Caco-2 (cell line): ENCODE measurements around the gene PDGFA. TPM values are rescaled to one million over a fixed set of nuclear protein-coding genes. Genes with fewer than 3 reads are reported as not detected.

ENCODE experiments used
- BruUV-seq: library from RNA; stranded (reverse); fragments of 400-500 nt; replicated peaks from 2 replicates; lab custom pipeline; 2021; lab: Mats Ljungman, UMichigan
- CTCF ChIA-PET: fragments of 300-600 bp; sonication (Branson Sonifier 250); formaldehyde crosslinking; loops from one replicate; lab custom pipeline; 2022; ENCODE audit warnings: antibody characterized with exemption; lab: Charles Lee
- POLR2A ChIA-PET: fragments of 300-600 bp; sonication (Branson Sonifier 250); formaldehyde crosslinking; loops from one replicate; lab custom pipeline; 2022; ENCODE audit warnings: antibody characterized with exemption; lab: Charles Lee
- DNase-seq, 2 experiments: peaks; one replicate each; pipeline versions ENCODE4 v3.0.0 to v3.0.0-alpha.2; 2020 to 2022
- H3K27me3 ChIP-seq: replicated peaks from 2 replicates; pipeline ENCODE4 v1.6.0; 2011; ENCODE audit warnings: low read length; ENCODE audit not compliant: control insufficient read depth, insufficient read depth
- H3K36me3 ChIP-seq: 2 replicates; pipeline ENCODE4 v1.5.1; 2011; ENCODE audit warnings: low read length; ENCODE audit not compliant: control insufficient read depth, insufficient read depth
- H3K4me1 ChIP-seq: fragments of 250-450 bp; sonication (Bioruptor Pico); 2 replicates; pipeline ENCODE4 v1.5.1; 2020; ENCODE audit warnings: mild to moderate bottlenecking
- H3K4me3 ChIP-seq: 2 replicates; pipeline ENCODE4 v1.5.1; 2011; ENCODE audit warnings: low read depth, mild to moderate bottlenecking, control low read depth, low read length
- H3K9me3 ChIP-seq: fragments of 250-450 bp; sonication (Bioruptor Pico); 2 replicates; pipeline ENCODE4 v1.5.1; 2020; ENCODE audit warnings: mild to moderate bottlenecking, moderate library complexity
- H3K27ac Mint-ChIP-seq: one replicate; pipeline ENCODE4 v1.8.0; 2022; ENCODE audit warnings: mixed read lengths; ENCODE audit not compliant: unreplicated experiment
- H3K27me3 Mint-ChIP-seq: one replicate; pipeline ENCODE4 v1.8.0; 2022; ENCODE audit warnings: mixed read lengths; ENCODE audit not compliant: insufficient read depth, unreplicated experiment
- H3K36me3 Mint-ChIP-seq: one replicate; pipeline ENCODE4 v1.8.0; 2022; ENCODE audit warnings: mild to moderate bottlenecking, mixed read lengths; ENCODE audit not compliant: insufficient read depth, unreplicated experiment
- H3K4me1 Mint-ChIP-seq: one replicate; pipeline ENCODE4 v1.8.0; 2022; ENCODE audit warnings: low read depth, mixed read lengths; ENCODE audit not compliant: unreplicated experiment
- H3K4me3 Mint-ChIP-seq: one replicate; pipeline ENCODE4 v1.8.0; 2022; ENCODE audit warnings: mild to moderate bottlenecking, moderate library complexity, mixed read lengths; ENCODE audit not compliant: unreplicated experiment
- H3K9me3 Mint-ChIP-seq: one replicate; pipeline ENCODE4 v1.8.0; 2022; ENCODE audit warnings: mixed read lengths; ENCODE audit not compliant: unreplicated experiment
- intact Hi-C: fragments of 100-400 bp; cut with micrococcal nuclease; formaldehyde crosslinking; loops from one replicate; pipeline ENCODE4 v1.10.0; 2022; ENCODE audit not compliant: unreplicated experiment
- total RNA-seq: library from RNA; stranded (reverse); gene quantifications from 2 replicates; pipeline ENCODE4 v1.2.3, GENCODE V29; 2022
- TF ChIP-seq, protein P1 (sequence below), 2 experiments: fragments of 200-600 bp in 1 of 2; IDR thresholded peaks; 1 replicate in 1 of 2; 2 replicates in 1 of 2; pipeline versions ENCODE4 v1.5.1 to v1.8.0; 2011 to 2022; ENCODE audit warnings: antibody characterized with exemption in 1 of 2, control low read depth in 1 of 2, inconsistent platforms in 1 of 2, low read depth in 1 of 2, low read length in 1 of 2, mild to moderate bottlenecking in 1 of 2, moderate library complexity in 1 of 2; ENCODE audit not compliant: insufficient read depth in 1 of 2, severe bottlenecking in 1 of 2, unreplicated experiment in 1 of 2

PDGFA gene
- total RNA-seq, 1 experiment from 2014 or later: 78.5 TPM

DNA sequence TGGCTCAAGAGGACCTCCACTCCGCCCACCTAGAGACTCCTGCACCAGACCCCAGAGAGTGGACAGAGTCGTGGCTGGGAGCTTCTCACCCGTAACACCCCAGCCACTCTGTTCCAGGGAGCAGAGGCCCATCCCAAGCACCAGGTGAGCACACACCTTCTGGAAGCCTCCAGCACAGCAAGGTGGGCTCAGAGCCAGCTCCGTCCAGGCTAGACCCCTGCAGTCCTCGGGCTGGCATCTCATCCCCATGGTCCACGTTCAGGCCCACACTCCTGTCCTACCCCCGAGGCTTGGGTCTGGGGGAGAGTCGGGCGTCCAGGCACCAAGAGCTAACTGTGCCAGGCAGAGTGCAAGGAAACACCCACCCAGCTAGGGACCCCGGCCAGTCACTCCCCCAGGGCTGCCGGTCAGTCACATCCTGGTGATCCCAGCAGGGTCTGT is 13.2 kb downstream of the PDGFA start:
- TF ChIP-seq, protein P1, sequence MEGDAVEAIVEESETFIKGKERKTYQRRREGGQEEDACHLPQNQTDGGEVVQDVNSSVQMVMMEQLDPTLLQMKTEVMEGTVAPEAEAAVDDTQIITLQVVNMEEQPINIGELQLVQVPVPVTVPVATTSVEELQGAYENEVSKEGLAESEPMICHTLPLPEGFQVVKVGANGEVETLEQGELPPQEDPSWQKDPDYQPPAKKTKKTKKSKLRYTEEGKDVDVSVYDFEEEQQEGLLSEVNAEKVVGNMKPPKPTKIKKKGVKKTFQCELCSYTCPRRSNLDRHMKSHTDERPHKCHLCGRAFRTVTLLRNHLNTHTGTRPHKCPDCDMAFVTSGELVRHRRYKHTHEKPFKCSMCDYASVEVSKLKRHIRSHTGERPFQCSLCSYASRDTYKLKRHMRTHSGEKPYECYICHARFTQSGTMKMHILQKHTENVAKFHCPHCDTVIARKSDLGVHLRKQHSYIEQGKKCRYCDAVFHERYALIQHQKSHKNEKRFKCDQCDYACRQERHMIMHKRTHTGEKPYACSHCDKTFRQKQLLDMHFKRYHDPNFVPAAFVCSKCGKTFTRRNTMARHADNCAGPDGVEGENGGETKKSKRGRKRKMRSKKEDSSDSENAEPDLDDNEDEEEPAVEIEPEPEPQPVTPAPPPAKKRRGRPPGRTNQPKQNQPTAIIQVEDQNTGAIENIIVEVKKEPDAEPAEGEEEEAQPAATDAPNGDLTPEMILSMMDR (IDR thresholded peaks at IDR 0.05; ENCODE audit: insufficient read depth in 1 of 2, low read depth in 1 of 2, low read length in 1 of 2, severe bottlenecking in 1 of 2, unreplicated experiment in 1 of 2): no peak
- POLR2A ChIA-PET: no interaction called here
- Histone ChIP-seq H3K4me1 (peaks cover 40% of the 10 kb centered on the region), H3K9me3 (no peaks in the 10 kb centered on the region), H3K36me3 (no peaks in the 10 kb centered on the region; the same call in 1 of the 2 replicates), H3K27me3 (no peaks in the 10 kb centered on the region), H3K4me3 (no peak overlapping the region)
- no peak overlapping the region for H3K4me3 Mint-ChIP-seq
- peaks cover 80% of the 10 kb centered on the region for H3K36me3 Mint-ChIP-seq
- no TSS peak for BruUV-seq
- CTCF ChIA-PET: interaction anchor here (0.6 kb wide), 1 partner anchor 9 kb away, joined by 4 read pairs; no protein-coding TSS in a partner anchor
- no peaks in the 10 kb centered on the region for H3K9me3 Mint-ChIP-seq
- peak in 1 of 2 experiments; percentile 33 for DNase-seq
- intact Hi-C loops: no loop called here
- H3K27me3 Mint-ChIP-seq: no peaks in the 10 kb centered on the region
- H3K4me1 Mint-ChIP-seq: peaks cover 27% of the 10 kb centered on the region
- peak overlapping the region; percentile 100 for H3K27ac Mint-ChIP-seq

DNA sequence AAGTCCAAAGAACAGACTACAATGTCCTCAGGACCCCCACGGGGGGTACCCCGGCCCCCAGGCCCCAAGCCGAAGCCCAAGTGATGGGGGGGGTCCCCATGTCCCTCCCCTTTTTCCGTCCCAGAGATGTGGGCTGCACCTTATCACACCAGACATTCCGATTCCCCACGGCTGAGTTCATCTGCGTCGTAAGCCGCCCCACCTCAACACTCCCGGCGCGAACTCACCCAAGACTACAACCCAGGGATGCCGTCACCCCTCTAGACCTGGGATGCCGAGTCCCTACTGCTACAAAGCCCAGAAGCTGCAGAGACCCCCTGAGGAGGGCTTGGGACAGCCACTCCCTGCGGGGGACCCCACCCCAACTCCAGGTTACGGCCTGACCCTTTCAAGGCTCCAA is 14.5 kb downstream of the PDGFA start:
- Histone ChIP-seq H3K9me3 (no peaks in the 10 kb centered on the region), H3K4me1 (peaks cover 40% of the 10 kb centered on the region), H3K36me3 (peaks cover 7% of the 10 kb centered on the region; the same call in 1 of the 2 replicates), H3K27me3 (no peaks in the 10 kb centered on the region), H3K4me3 (no peak overlapping the region)
- no TSS peak for BruUV-seq
- intact Hi-C loops: no loop called here
- H3K36me3 Mint-ChIP-seq: peaks cover 88% of the 10 kb centered on the region
- peak in 1 of 2 experiments; percentile 36 for DNase-seq
- CTCF ChIA-PET: no interaction called here
- TF ChIP-seq, protein P1 (IDR thresholded peaks at IDR 0.05; ENCODE audit: insufficient read depth in 1 of 2, low read depth in 1 of 2, low read length in 1 of 2, severe bottlenecking in 1 of 2, unreplicated experiment in 1 of 2): no peak
- peak overlapping the region; percentile 61 for H3K4me3 Mint-ChIP-seq
- no peaks in the 10 kb centered on the region for H3K27me3 Mint-ChIP-seq
- POLR2A ChIA-PET: interaction anchor here (1.1 kb wide), 1 partner anchor 85 kb away, joined by 3 read pairs; no protein-coding TSS in a partner anchor
- H3K27ac Mint-ChIP-seq: peak overlapping the region; percentile 100
- peaks cover 27% of the 10 kb centered on the region for H3K4me1 Mint-ChIP-seq
- H3K9me3 Mint-ChIP-seq: no peaks in the 10 kb centered on the region

DNA sequence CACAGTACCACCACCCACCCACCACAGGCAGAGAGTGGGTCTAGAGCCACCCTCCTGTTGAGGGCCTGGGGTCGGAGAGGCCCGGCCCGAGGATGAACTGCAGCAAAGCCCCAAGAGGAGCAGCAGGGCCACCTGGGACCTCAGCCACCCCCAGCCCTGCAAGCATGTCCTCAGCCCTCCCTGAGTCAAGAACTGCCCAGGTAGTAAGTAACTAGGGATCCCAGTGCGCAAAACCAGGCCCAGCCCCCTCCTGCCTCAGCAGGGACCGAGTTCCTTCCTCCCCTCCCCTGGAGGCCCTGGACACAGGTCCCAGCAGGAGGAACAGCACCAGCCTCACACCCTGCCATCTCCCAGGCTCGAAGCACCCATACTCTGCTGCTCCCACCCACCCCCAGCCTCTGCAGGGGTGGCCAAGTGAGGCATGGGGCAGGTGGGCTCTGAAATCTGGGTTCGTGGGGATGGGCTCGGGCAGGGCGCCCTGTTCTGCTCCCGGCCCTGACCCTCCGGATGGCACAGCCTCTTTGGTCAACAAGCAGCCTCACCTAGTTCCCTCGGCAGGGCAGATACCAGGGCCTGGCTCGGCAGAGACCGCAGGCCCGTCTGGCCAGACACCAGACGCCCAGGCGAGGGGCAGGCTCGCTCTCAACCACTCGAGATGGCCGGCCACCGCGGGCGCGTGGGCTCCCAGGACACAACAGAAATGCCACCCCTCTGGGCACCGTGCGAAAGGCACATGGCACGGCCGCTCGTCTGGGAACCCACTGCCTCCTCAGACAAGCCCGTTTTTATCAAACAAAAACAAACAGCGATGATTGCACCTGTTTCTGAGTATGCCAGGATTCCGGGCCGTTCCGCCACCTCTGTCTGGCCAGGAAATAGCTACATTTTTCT is 15.2 kb downstream of the PDGFA start:
- ChIA-PET POLR2A (interaction anchor here (0.6 to 1.5 kb wide), 14 partner anchors 12 to 186 kb away, joined by 3 to 21 read pairs (median 8); partner anchors contain the start of gene PDGFA), CTCF (interaction anchor here (0.6 to 2.0 kb wide), 12 partner anchors 14 to 369 kb away, joined by 3 to 19 read pairs (median 4); no protein-coding TSS in a partner anchor)
- peak; percentile 55 to 67 for DNase-seq
- no peaks in the 10 kb centered on the region for H3K27me3 ChIP-seq
- Mint-ChIP-seq H3K4me1 (peaks cover 27% of the 10 kb centered on the region), H3K9me3 (no peaks in the 10 kb centered on the region), H3K27ac (peak overlapping the region; percentile 100), H3K36me3 (peaks cover 88% of the 10 kb centered on the region), H3K27me3 (no peaks in the 10 kb centered on the region), H3K4me3 (peak overlapping the region; percentile 72)
- H3K4me1 ChIP-seq: peaks cover 40% of the 10 kb centered on the region
- no TSS peak for BruUV-seq
- H3K9me3 ChIP-seq: no peaks in the 10 kb centered on the region
- H3K36me3 ChIP-seq: peaks cover 7% of the 10 kb centered on the region; the same call in 1 of the 2 replicates
- no peak overlapping the region for H3K4me3 ChIP-seq
- TF ChIP-seq, protein P1 (IDR thresholded peaks at IDR 0.05; ENCODE audit: insufficient read depth in 1 of 2, low read depth in 1 of 2, low read length in 1 of 2, severe bottlenecking in 1 of 2, unreplicated experiment in 1 of 2): no peak
- intact Hi-C loops: no loop called here
